HEK293 (cell line): Measurements from ENCODE around the gene ATCAY.

ENCODE experiments used
- CTCF ChIA-PET: fragments of 350-600 bp; formaldehyde crosslinking; extraction: SDS; loops from one replicate; lab custom pipeline; 2021; ENCODE audit warnings: antibody characterized with exemption; lab: Yijun Ruan, JAX
- POLR2A ChIA-PET: fragments of 300-600 bp; formaldehyde crosslinking; extraction: SDS; loops from one replicate; lab custom pipeline; 2020; ENCODE audit warnings: antibody characterized with exemption, inconsistent platforms; lab: Yijun Ruan, JAX
- H3K27ac ChIP-seq: fragments of 200-500 bp; sonication (Bioruptor generic); 2 replicates; pipeline ENCODE4 v1.5.1; 2014; ENCODE audit warnings: low read depth, low read length, control low read depth, inconsistent platforms; ENCODE audit errors: extremely low read depth
- H3K36me3 ChIP-seq, 2 experiments: fragments of 200-500 bp in 1 of 2; sonication (Bioruptor generic) in 1 of 2; 1 replicate in 1 of 2; 2 replicates in 1 of 2; pipeline ENCODE4 v1.5.1; 2014 to 2017; ENCODE audit warnings: inconsistent platforms in 2 of 2, low read length in 2 of 2; ENCODE audit not compliant: control insufficient read depth in 2 of 2, insufficient read depth in 1 of 2
- H3K4me1 ChIP-seq: fragments of 200-500 bp; sonication (Bioruptor generic); 2 replicates; pipeline ENCODE4 v1.5.1; 2014; ENCODE audit warnings: mild to moderate bottlenecking, low read length, inconsistent platforms; ENCODE audit not compliant: control insufficient read depth, insufficient read depth
- H3K4me3 ChIP-seq: 2 replicates; pipeline ENCODE4 v1.5.1; 2011; ENCODE audit warnings: low read depth, mild to moderate bottlenecking, control low read depth, low read length, moderate library complexity
- H3K9me3 ChIP-seq: fragments of 200-500 bp; sonication (Bioruptor generic); 2 replicates; pipeline ENCODE4 v1.5.1; 2014; ENCODE audit warnings: low read depth, low read length, inconsistent platforms; ENCODE audit not compliant: control insufficient read depth, insufficient read depth
- AEBP2 ChIP-seq: fragments of 450-650 bp; formaldehyde crosslinking; IDR thresholded peaks from 2 replicates; pipeline ENCODE4 v1.5.1; 2016; ENCODE audit warnings: missing biosample characterization, missing genetic modification characterization, borderline replicate concordance
- HIC1 ChIP-seq: fragments of 450-650 bp; formaldehyde crosslinking; IDR thresholded peaks from 2 replicates; pipeline ENCODE4 v1.5.1; 2016; ENCODE audit warnings: missing biosample characterization, missing genetic modification characterization
- KLF16 ChIP-seq: fragments of 450-650 bp; formaldehyde crosslinking; IDR thresholded peaks from 2 replicates; pipeline ENCODE4 v1.5.1; 2017; ENCODE audit warnings: missing biosample characterization, missing genetic modification characterization
- KLF9 ChIP-seq: fragments of 450-650 bp; formaldehyde crosslinking; IDR thresholded peaks from 2 replicates; pipeline ENCODE4 v1.5.1; 2016; ENCODE audit warnings: missing biosample characterization, missing genetic modification characterization, low read depth
- PRDM10 ChIP-seq: fragments of 450-650 bp; formaldehyde crosslinking; IDR thresholded peaks from 2 replicates; pipeline ENCODE4 v1.5.1; 2016; ENCODE audit warnings: missing biosample characterization, missing genetic modification characterization
- SALL2 ChIP-seq: fragments of 450-650 bp; formaldehyde crosslinking; IDR thresholded peaks from 2 replicates; pipeline ENCODE4 v1.5.0; 2017; ENCODE audit warnings: missing biosample characterization, mild to moderate bottlenecking, missing genetic modification characterization, borderline replicate concordance
- ZBTB17 ChIP-seq: fragments of 450-650 bp; formaldehyde crosslinking; IDR thresholded peaks from 2 replicates; pipeline ENCODE4 v1.5.1; 2016; ENCODE audit warnings: missing biosample characterization, missing genetic modification characterization
- ZBTB48 ChIP-seq: fragments of 450-650 bp; formaldehyde crosslinking; IDR thresholded peaks from 2 replicates; pipeline ENCODE4 v1.5.1; 2016; ENCODE audit warnings: missing biosample characterization, missing genetic modification characterization
- ZEB2 ChIP-seq: fragments of 450-650 bp; formaldehyde crosslinking; IDR thresholded peaks from 2 replicates; pipeline ENCODE4 v1.5.1; 2016; ENCODE audit warnings: missing biosample characterization, missing genetic modification characterization
- ZNF202 ChIP-seq: fragments of 450-650 bp; formaldehyde crosslinking; IDR thresholded peaks from 2 replicates; pipeline ENCODE4 v1.5.1; 2016; ENCODE audit warnings: missing biosample characterization, missing genetic modification characterization, borderline replicate concordance
- ZNF211 ChIP-seq: fragments of 450-650 bp; formaldehyde crosslinking; IDR thresholded peaks from 2 replicates; pipeline ENCODE4 v1.5.1; 2016; ENCODE audit warnings: low read depth, missing biosample characterization, missing genetic modification characterization
- ZNF24 ChIP-seq: fragments of 450-650 bp; formaldehyde crosslinking; IDR thresholded peaks from 2 replicates; pipeline ENCODE4 v1.5.1; 2016; ENCODE audit warnings: missing biosample characterization, missing genetic modification characterization
- ZNF274 ChIP-seq, 2 experiments: fragments of 200-500 bp in 1 of 2; fragments of 450-650 bp in 1 of 2; sonication (Bioruptor generic) in 1 of 2; formaldehyde crosslinking in 1 of 2; IDR thresholded peaks; 2 replicates each; pipeline versions ENCODE4 v1.5.1 to v1.6.1; 2014 to 2016; ENCODE audit warnings: borderline replicate concordance in 1 of 2, inconsistent platforms in 1 of 2, low read length in 1 of 2, missing biosample characterization in 1 of 2, missing genetic modification characterization in 1 of 2
- ZNF394 ChIP-seq: fragments of 450-650 bp; formaldehyde crosslinking; IDR thresholded peaks from 2 replicates; pipeline ENCODE4 v1.5.1; 2016; ENCODE audit warnings: missing biosample characterization, missing genetic modification characterization, mild to moderate bottlenecking, moderate library complexity, borderline replicate concordance
- ZNF423 ChIP-seq: fragments of 450-650 bp; formaldehyde crosslinking; IDR thresholded peaks from 2 replicates; pipeline ENCODE4 v1.5.1; 2016; ENCODE audit warnings: missing biosample characterization, missing genetic modification characterization
- ZNF529 ChIP-seq: fragments of 450-650 bp; formaldehyde crosslinking; IDR thresholded peaks from 2 replicates; pipeline ENCODE4 v1.5.1; 2017; ENCODE audit warnings: missing genetic modification characterization, missing biosample characterization; ENCODE audit not compliant: insufficient replicate concordance
- ZNF585B ChIP-seq: fragments of 450-650 bp; formaldehyde crosslinking; IDR thresholded peaks from 2 replicates; pipeline ENCODE4 v1.5.1; 2016; ENCODE audit warnings: missing biosample characterization, missing genetic modification characterization
- ZNF600 ChIP-seq: fragments of 450-650 bp; formaldehyde crosslinking; IDR thresholded peaks from 2 replicates; pipeline ENCODE4 v1.5.1; 2016; ENCODE audit warnings: missing biosample characterization, missing genetic modification characterization

Gene ATCAY

GRCh38 chr19:3837332-3837731 lies 43.2 kb upstream of the ATCAY start (continued):
- no peak for TF ChIP-seq KLF16 (tag by site-specific recombination)

DNA sequence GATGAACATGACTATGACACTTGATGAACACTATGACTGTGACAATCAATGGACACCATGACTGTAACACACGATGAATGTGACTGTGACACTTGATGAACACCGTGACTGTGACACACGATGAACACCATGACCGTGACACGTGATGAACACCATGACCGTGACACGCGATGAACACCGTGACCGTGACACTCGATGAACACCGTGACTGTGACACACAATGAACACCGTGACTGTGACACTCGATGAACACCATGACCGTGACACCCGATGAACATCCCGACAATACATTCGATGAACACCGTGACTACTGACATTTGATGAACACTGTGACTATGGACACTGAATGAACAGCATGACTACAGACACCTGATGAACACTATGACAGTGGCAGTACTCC lies 42.6 kb upstream of the ATCAY start:
- no peaks in the 10 kb centered on the region for H3K4me1 ChIP-seq
- H3K36me3 ChIP-seq, result no peaks in the 10 kb centered on the region
- ChIA-PET POLR2A (no interaction called here), CTCF (interaction anchor here (0.7 kb wide), 1 partner anchor 171 kb away, joined by 3 read pairs; no protein-coding TSS in a partner anchor)
- TF ChIP-seq ZNF423 (tag by site-specific recombination) (no peak), ZBTB17 (no peak), ZNF274 (IDR thresholded peaks at IDR 0.05; ENCODE audit: low read length) (no peak), ZNF274 (tag by site-specific recombination; IDR thresholded peaks at IDR 0.05; ENCODE audit: borderline replicate concordance) (no peak), ZNF600 (tag by site-specific recombination) (no peak), SALL2 (tag by site-specific recombination) (no peak), ZNF24 (no peak), ZEB2 (tag by site-specific recombination) (no peak), KLF9 (tag by site-specific recombination) (no peak), ZNF202 (tag by site-specific recombination) (no peak), ZBTB48 (tag by site-specific recombination) (no peak), ZNF529 (tag by site-specific recombination) (no peak)
- H3K9me3 ChIP-seq, result no peaks in the 10 kb centered on the region
- H3K4me3 ChIP-seq, result no peak overlapping the region
- H3K27ac ChIP-seq, result no peak overlapping the region

DNA sequence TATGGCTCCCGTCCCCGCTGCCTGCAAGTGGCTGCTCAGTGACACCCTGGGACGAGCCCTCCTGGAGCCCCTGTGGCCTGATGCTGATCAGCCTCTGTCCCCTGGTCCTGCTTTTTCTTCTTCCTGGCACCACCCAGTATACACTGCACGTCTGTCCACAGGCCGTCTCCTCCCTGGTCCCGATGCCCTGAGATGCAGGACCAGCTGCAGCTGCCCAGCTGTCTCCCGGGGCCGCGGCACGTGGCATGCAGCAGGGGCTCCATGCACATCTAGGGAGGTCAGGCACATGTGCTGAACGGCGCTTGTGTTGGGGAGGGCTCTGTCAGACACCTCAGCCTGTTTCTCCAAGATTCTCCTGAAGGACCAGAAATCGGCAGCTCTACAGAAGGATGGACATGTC lies 41.8 kb upstream of the ATCAY start:
- TF ChIP-seq ZNF585B (tag by site-specific recombination) (no peak), ZEB2 (tag by site-specific recombination) (no peak), ZNF394 (tag by site-specific recombination) (no peak), AEBP2 (tag by site-specific recombination) (no peak), ZNF211 (tag by site-specific recombination) (no peak), KLF9 (tag by site-specific recombination) (no peak), PRDM10 (no peak), HIC1 (tag by site-specific recombination) (no peak)
- ChIA-PET CTCF (interaction anchor here (0.6 to 0.7 kb wide), 3 partner anchors 95 to 300 kb away, joined by 3 to 4 read pairs (median 3); no protein-coding TSS in a partner anchor), POLR2A (no interaction called here)
- Histone ChIP-seq H3K9me3 (no peaks in the 10 kb centered on the region), H3K4me1 (no peaks in the 10 kb centered on the region), H3K36me3 (no peaks in the 10 kb centered on the region), H3K27ac (no peak overlapping the region), H3K4me3 (no peak overlapping the region)
